ENCODE results near the gene MAFG. TPM values are rescaled to one million over a fixed set of nuclear protein-coding genes. Genes with fewer than 3 reads are reported as not detected.

MAFG gene
- polyA plus RNA-seq, 1 donor (not counting 4 experiments of a cell fraction or from before 2014, with no cell fraction given) = 8.3 TPM

- Histone ChIP-seq H3K4me1 (ENCODE audit: control insufficient read depth, extremely low read depth, insufficient read depth, low read length) (peaks cover 35% of the 10 kb centered on the region), H3K9me1 (ENCODE audit: control insufficient read depth, extremely low read depth, insufficient read depth, low read length) (no peaks in the 10 kb centered on the region), H3K9ac (ENCODE audit: control insufficient read depth, extremely low read depth, insufficient read depth, low read length) (peak overlapping the region; percentile 88), H3K9me3 (ENCODE audit: control insufficient read depth, low read depth, low read length) (no peaks in the 10 kb centered on the region), H3K4me3 (ENCODE audit: control insufficient read depth in 2 of 3, extremely low read depth in 1 of 3, insufficient read depth in 2 of 3, low read depth in 1 of 3, low read length in 3 of 3) (peak overlapping the region; percentile 78 to 84 (median 79)), H3K27me3 (ENCODE audit: control insufficient read depth, extremely low read depth, insufficient read depth, low read length) (no peaks in the 10 kb centered on the region), H3K36me3 (ENCODE audit: control insufficient read depth in 2 of 2, extremely low read depth in 1 of 2, insufficient read depth in 2 of 2, low read length in 2 of 2) (peaks cover 6 to 10% of the 10 kb centered on the region in 2 experiments), H2AFZ (ENCODE audit: control insufficient read depth, low read length) (no peak overlapping the region), H3K79me2 (ENCODE audit: control insufficient read depth, insufficient read depth, low read length) (peaks cover 52% of the 10 kb centered on the region), H3K4me2 (ENCODE audit: control insufficient read depth, extremely low read depth, insufficient read depth, low read depth, low read length) (peak overlapping the region; percentile 84), H4K20me1 (ENCODE audit: control insufficient read depth, extremely low read depth, insufficient read depth, low read length) (peaks cover 5% of the 10 kb centered on the region), H3K27ac (ENCODE audit: control insufficient read depth, insufficient read depth, low read length) (peak overlapping the region; percentile 85)
- FAIRE-seq (no peak), DNase-seq (ENCODE audit: low read depth, low spot score) (no peak)
- no peak for TF ChIP-seq EZH2 (IDR thresholded peaks at IDR 0.05; ENCODE audit: low read length)
- dilution Hi-C loops (cut with MboI; ENCODE audit: extremely low pct_ligation_motif_present, low sequenced_read_pairs) = no loop called here
Observed at GRCh38 chr17:81926451-81927151, 934 bp downstream of the MAFG start.

GRCh38 chr17:81925860-81926450 is 1.6 kb downstream of the MAFG start:
- Histone ChIP-seq H3K36me3 (ENCODE audit: control insufficient read depth in 2 of 2, extremely low read depth in 1 of 2, insufficient read depth in 2 of 2, low read length in 2 of 2) (peaks cover 9 to 11% of the 10 kb centered on the region in 2 experiments), H3K9me3 (ENCODE audit: control insufficient read depth, low read depth, low read length) (no peaks in the 10 kb centered on the region), H2AFZ (ENCODE audit: control insufficient read depth, low read length) (no peak overlapping the region), H3K4me2 (ENCODE audit: control insufficient read depth, extremely low read depth, insufficient read depth, low read depth, low read length) (peak overlapping the region; percentile 84), H3K4me1 (ENCODE audit: control insufficient read depth, extremely low read depth, insufficient read depth, low read length) (peaks cover 35% of the 10 kb centered on the region), H3K79me2 (ENCODE audit: control insufficient read depth, insufficient read depth, low read length) (peaks cover 57% of the 10 kb centered on the region), H4K20me1 (ENCODE audit: control insufficient read depth, extremely low read depth, insufficient read depth, low read length) (peaks cover 5% of the 10 kb centered on the region), H3K4me3 (ENCODE audit: control insufficient read depth in 2 of 3, extremely low read depth in 1 of 3, insufficient read depth in 2 of 3, low read depth in 1 of 3, low read length in 3 of 3) (peak overlapping the region; percentile 78 to 84 (median 79)), H3K9me1 (ENCODE audit: control insufficient read depth, extremely low read depth, insufficient read depth, low read length) (no peaks in the 10 kb centered on the region), H3K27me3 (ENCODE audit: control insufficient read depth, extremely low read depth, insufficient read depth, low read length) (no peaks in the 10 kb centered on the region), H3K27ac (ENCODE audit: control insufficient read depth, insufficient read depth, low read length) (peak overlapping the region; percentile 85), H3K9ac (ENCODE audit: control insufficient read depth, extremely low read depth, insufficient read depth, low read length) (peak overlapping the region; percentile 88)
- DNase-seq (ENCODE audit: low read depth, low spot score) = no peak
- no peak for FAIRE-seq
- dilution Hi-C loops (cut with MboI; ENCODE audit: extremely low pct_ligation_motif_present, low sequenced_read_pairs) = no loop called here
- no peak for TF ChIP-seq CTCF (optimal IDR thresholded peaks at IDR 0.05 in 1 of 3, IDR thresholded peaks at IDR 0.05 in 1 of 3, conservative IDR thresholded peaks at IDR 0.05 in 1 of 3; ENCODE audit: extremely low read depth in 1 of 3, insufficient read depth in 2 of 3, low read length in 3 of 3)
